Measurements from ENCODE around the gene SPRTN.

Gene SPRTN

DNA sequence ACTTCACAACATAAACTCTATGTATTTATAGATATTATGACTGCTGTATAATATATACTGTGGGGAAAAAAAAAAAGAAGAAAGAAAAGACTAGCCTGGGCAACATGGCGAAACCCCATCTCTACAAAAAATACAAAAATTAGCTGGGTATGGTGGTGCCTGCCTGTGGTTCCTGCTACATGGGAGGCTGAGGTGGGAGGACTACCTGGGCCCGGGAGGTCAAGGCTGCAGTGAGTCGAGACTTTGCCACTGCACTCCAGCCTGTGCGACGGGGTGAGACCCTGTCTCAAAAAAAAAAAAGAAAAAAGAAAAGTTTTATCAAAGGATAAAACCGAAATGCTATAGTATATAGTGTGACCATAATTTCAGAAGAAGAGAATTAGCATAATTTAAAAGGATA lies 3.1 kb upstream of the SPRTN start:
- no peak for TF ChIP-seq CTCF (IDR thresholded peaks at IDR 0.05; ENCODE audit: insufficient read depth, low read depth, low read length, missing control alignments)
- peak overlapping the region; percentile 64 for H3K4me3 ChIP-seq (ENCODE audit: low read depth, low read length)
- no peak for DNase-seq (ENCODE audit: low read depth)

DNA sequence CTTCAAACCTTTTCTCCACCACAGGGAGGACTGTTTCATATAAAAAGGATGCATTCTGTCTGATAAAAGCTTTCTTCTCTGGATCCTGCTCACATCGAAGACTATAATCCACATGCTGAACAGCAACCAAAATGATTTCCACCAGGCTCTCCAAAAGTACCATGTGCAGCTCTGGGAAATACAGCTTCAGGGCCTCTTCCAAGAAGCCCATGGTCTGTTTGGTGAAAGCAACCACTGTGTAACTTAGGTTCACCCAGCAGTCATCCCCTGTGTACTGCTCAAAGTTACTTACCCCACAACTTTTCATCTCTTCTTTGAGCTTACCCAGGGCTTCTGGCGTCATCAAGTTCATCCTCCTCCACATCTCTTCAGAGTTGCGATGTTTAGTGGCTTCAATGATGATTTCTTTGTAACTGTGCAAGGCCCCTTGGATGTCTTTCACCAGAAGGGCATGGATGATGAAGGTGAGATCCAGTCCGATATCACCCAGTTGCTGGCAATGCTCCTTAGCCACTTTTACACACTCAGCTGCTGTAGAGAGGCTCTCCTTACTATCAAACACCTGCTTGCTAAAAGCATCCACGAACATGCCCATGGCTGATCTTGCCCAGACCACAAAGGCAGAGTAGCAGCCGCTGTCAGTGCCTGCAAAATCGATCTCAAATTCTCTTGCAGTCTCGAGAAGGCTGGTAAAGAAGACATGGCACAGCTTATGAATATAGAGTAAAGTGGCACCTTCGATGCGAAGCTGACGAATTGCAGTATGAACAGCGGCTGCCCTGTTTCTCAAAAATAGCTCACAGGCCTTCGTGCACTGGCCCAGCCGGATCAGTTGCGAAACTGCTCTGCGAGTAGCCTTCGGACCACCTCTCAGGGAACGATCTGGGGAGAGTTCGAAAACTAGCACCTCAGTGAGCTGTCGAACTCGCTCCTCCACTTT lies 2.2 kb upstream of the SPRTN start:
- no peak for TF ChIP-seq CTCF (IDR thresholded peaks at IDR 0.05; ENCODE audit: insufficient read depth, low read depth, low read length, missing control alignments)
- DNase-seq (ENCODE audit: low read depth), result peak; percentile 3

GRCh38 chr1:231337043-231337471 lies 1.0 kb upstream of the SPRTN start:
- peak overlapping the region; percentile 64 for H3K4me3 ChIP-seq (ENCODE audit: low read depth, low read length)
- no peak for DNase-seq (ENCODE audit: low read depth)
- TF ChIP-seq CTCF (IDR thresholded peaks at IDR 0.05; ENCODE audit: insufficient read depth, low read depth, low read length, missing control alignments), result no peak

More for the DNA sequence above, 2.2 kb upstream of the SPRTN start:
- H3K4me3 ChIP-seq (ENCODE audit: low read depth, low read length), result peak overlapping the region; percentile 64

- peak; percentile 16 for TF ChIP-seq CTCF (IDR thresholded peaks at IDR 0.05; ENCODE audit: insufficient read depth, low read depth, low read length, missing control alignments)
- peak; percentile 97 for DNase-seq (ENCODE audit: low read depth)
- H3K4me3 ChIP-seq (ENCODE audit: low read depth, low read length), result peak within 1 kb of the TSS; percentile 64
Measured at GRCh38 chr1:231337472-231338269, 422 bp upstream of the SPRTN start, which contains the start of gene EXOC8. Gene EXOC8, minus strand, starts transcription at chr1:231337852. Its CDS starts 107 bp downstream, at chr1:231337745.

- TF ChIP-seq CTCF (IDR thresholded peaks at IDR 0.05; ENCODE audit: insufficient read depth, low read depth, low read length, missing control alignments), result no peak
- H3K4me3 ChIP-seq (ENCODE audit: low read depth, low read length), result no peak overlapping the region
- no peak for DNase-seq (ENCODE audit: low read depth)
Measured at GRCh38 chr1:231340328-231341013, 2.4 kb downstream of the SPRTN start.

DNA sequence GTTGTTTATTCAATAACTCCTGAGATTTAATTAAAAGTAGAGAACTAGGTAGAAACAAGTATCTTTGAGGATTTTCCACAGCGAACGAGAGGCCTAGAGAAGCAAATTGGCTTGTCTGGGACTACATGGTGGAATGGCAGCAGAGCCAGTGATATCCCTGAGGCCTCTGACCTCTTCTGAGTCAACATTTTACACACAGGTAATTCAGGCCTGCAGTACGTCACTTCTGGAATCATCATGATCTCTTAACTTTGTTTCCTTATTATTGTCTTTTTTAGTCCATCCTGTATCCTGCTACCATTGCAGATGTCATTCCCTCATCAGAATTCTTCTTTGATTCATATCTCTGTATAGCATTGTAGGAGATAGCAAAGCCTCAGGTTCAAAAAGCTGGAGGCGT lies 9.9 kb downstream of the SPRTN start:
- TF ChIP-seq CTCF (IDR thresholded peaks at IDR 0.05; ENCODE audit: insufficient read depth, low read depth, low read length, missing control alignments), result no peak
- no peak for DNase-seq (ENCODE audit: low read depth)
- H3K4me3 ChIP-seq (ENCODE audit: low read depth, low read length), result no peak overlapping the region
